A549 treated with AZD9567 at 1 μM for 4 hours (cell line): ENCODE results near the gene MAN1A1. TPM values are rescaled to one million over a fixed set of nuclear protein-coding genes. Genes with fewer than 3 reads are reported as not detected.

Experiments used
- total RNA-seq: library from RNA; stranded (reverse); fragments of 200-300 nt; extraction: Qiagen RNA extraction; gene quantifications from 5 replicates; pipeline ENCODE4 v1.2.3, GENCODE V29; 2022; ENCODE audit not compliant: insufficient read depth

The MAN1A1 gene
- total RNA-seq = 0.02 to 0.06 TPM (median 0.05 TPM) in 4 of 5 replicates, not detected in the other

DNA sequence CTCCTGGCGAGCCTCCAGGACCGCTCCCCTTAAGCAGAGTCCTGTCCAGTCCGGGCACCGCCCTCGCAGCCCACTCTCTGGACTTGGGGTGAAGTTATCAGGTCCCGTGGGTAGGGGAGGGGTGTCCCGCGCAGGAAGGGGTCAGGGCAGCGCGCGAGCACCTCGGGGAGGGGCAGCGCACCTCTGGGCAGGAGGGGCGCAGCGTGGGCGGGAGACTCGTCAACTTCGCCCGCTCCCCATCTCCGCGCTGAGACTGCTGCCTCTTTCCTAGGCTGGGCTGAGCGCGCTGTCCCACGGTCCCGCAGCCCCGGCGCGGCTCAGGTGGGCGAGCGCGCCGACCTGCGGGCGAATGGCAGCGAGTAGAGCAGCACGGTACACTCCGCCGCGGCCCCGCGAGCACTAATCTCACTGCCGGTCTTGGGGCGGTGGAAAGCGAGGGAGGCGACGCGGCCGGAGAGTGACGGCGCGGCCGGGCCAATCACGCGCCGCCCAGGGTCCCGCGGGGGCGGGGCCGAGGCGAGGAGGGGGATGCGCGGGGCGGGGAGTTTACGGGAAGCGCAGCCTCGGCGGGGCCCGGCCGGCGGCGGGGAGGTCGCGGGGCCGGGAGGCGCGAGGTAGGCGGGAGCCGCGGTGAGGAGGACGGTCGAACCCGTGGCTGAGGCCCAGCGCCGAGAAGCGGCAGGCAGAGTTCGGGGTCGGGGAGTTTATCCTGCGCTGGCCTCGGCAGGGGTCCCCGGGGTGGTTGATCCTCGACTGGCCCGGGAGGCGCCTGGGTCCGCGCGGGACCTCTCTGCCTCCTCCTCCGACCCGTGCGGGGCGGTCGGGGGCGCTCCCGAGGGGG is at the start of gene MAN1A1:
TSS of gene MAN1A1 (minus strand) at position 401 of the 841 bp plus-strand sequence. CDS start 696 bp downstream, outside the sequence.

